ENCODE data around the gene NUP42.

Gene NUP42

DNA sequence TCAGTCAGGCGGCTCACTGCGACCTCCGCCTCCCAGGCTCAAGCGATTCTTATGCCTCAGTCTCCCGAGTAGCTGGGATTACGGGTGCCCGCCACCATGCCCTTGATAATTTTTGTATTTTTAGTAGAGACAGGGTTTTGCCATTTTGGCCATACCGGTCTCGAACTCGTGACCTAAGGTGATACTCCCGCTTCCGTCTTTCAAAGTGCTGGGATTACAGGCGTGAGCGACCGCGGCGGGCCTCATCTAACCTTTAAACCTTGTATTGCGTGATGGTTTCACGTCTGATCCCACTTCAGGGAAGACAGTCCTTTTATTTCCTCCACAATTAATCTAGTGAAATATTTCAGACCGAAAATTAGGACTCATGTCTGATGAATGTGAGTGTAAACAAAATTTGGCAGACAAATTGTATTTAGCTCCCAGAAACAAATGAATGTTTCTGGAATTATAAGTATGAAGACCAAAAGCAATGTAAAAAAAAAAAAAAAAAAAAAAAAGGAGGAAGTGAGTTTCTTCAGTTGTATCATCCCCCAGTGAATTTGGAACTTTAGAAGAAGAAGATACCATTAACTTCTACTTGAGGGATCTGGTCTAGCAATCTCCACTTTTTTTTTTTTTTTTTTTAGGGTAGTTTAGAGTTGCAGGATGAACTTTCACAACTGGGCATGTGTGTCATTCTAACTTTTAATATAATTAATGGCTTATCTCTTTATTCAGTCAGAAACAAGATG, 1.6 kb downstream of the NUP42 start:
- H3K4me3 ChIP-seq (replicated peaks; ENCODE audit: insufficient read depth, low read length), result peak overlapping the region; percentile 76
- no peaks in the 10 kb centered on the region for H3K27me3 ChIP-seq (ENCODE audit: insufficient read depth, poor library complexity, severe bottlenecking)
- DNase-seq (ENCODE audit: low read depth in 1 of 2, low spot score in 1 of 2), result peak in 1 of 2 experiments; percentile 61
- H3K27ac ChIP-seq (replicated peaks), result peak overlapping the region; percentile 98
- TF ChIP-seq SPI1 (IDR thresholded peaks at IDR 0.05; ENCODE audit: borderline replicate concordance, low read depth) (peak; percentile 81), POLR2AphosphoS5 (IDR thresholded peaks at IDR 0.05; ENCODE audit: low read depth) (no peak)

GRCh38 chr7:23184291-23184690, 2.4 kb downstream of the NUP42 start:
- Histone ChIP-seq H3K27me3 (ENCODE audit: insufficient read depth, poor library complexity, severe bottlenecking) (no peaks in the 10 kb centered on the region), H3K4me3 (replicated peaks; ENCODE audit: insufficient read depth, low read length) (no peak overlapping the region; the same call in 1 of the 2 replicates), H3K27ac (replicated peaks) (peak overlapping the region; percentile 29)
- DNase-seq (ENCODE audit: low read depth in 1 of 2, low spot score in 1 of 2), result no peak
- no peak for TF ChIP-seq REST (IDR thresholded peaks at IDR 0.05; ENCODE audit: insufficient replicate concordance, low read depth)
- no peak for TF ChIP-seq POLR2AphosphoS5 (IDR thresholded peaks at IDR 0.05; ENCODE audit: low read depth)
- TF ChIP-seq SPI1 (IDR thresholded peaks at IDR 0.05; ENCODE audit: borderline replicate concordance, low read depth), result no peak
- no peak for TF ChIP-seq CTCF (IDR thresholded peaks at IDR 0.05; ENCODE audit: insufficient read depth, low read length)
- TF ChIP-seq GABPA (IDR thresholded peaks at IDR 0.05; ENCODE audit: low read depth), result no peak

- H3K4me3 ChIP-seq (replicated peaks; ENCODE audit: insufficient read depth, low read length), result no peak overlapping the region
- no peak for TF ChIP-seq SPI1 (IDR thresholded peaks at IDR 0.05; ENCODE audit: borderline replicate concordance, low read depth)
- TF ChIP-seq CTCF (IDR thresholded peaks at IDR 0.05; ENCODE audit: insufficient read depth, low read length), result no peak
- no peak for TF ChIP-seq POLR2AphosphoS5 (IDR thresholded peaks at IDR 0.05; ENCODE audit: low read depth)
- no peak for TF ChIP-seq GABPA (IDR thresholded peaks at IDR 0.05; ENCODE audit: low read depth)
- TF ChIP-seq REST (IDR thresholded peaks at IDR 0.05; ENCODE audit: insufficient replicate concordance, low read depth), result no peak
- DNase-seq (ENCODE audit: low read depth in 1 of 2, low spot score in 1 of 2), result peak in 1 of 2 experiments; percentile 49
- no peak overlapping the region; the same call in 1 of the 2 replicates for H3K27ac ChIP-seq (replicated peaks)
- no peaks in the 10 kb centered on the region for H3K27me3 ChIP-seq (ENCODE audit: insufficient read depth, poor library complexity, severe bottlenecking)
Measured at GRCh38 chr7:23184709-23185359, 3.0 kb downstream of the NUP42 start.

DNA sequence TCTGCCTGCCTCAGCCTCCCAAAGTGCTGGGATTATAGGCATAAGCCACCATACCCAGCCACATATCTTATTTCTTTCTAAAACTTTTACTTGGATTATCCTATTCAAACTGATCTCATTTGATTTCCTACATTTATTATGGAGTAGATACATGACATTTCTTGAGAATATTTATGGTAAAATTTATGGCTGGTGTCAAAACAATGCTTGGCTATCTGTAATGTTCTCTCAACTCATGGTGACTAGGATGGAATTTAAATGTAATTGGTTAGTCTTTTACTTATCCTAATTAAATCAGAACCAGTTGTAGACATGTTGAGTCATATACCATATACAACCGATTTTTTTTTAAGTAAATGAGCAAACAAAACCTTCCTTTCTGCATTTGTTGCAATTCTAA, 4.1 kb downstream of the NUP42 start:
- TF ChIP-seq POLR2AphosphoS5 (IDR thresholded peaks at IDR 0.05; ENCODE audit: low read depth) (no peak), GABPA (IDR thresholded peaks at IDR 0.05; ENCODE audit: low read depth) (no peak)
- H3K27ac ChIP-seq (replicated peaks), result no peak overlapping the region
- no peak for DNase-seq (ENCODE audit: low read depth in 1 of 2, low spot score in 1 of 2)
- H3K4me3 ChIP-seq (replicated peaks; ENCODE audit: insufficient read depth, low read length), result no peak overlapping the region
- H3K27me3 ChIP-seq (ENCODE audit: insufficient read depth, poor library complexity, severe bottlenecking), result no peaks in the 10 kb centered on the region
